WTC11 (cell line): ENCODE data around the gene RBM19.

Source experiments
- CREB1 ChIP-seq: sonication (generic); formaldehyde crosslinking; IDR thresholded peaks from 2 replicates; pipeline ENCODE4 v1.8.0; 2023; ENCODE audit warnings: mild to moderate bottlenecking, missing genetic modification reagents
- CTCF ChIP-seq: fragments of 200-600 bp; IDR thresholded peaks from 2 replicates; pipeline ENCODE4 v1.8.0; 2022; ENCODE audit warnings: antibody characterized with exemption
- ZNF416 ChIP-seq: fragments of 250-450 bp; sonication (Bioruptor Pico); IDR thresholded peaks from 2 replicates; pipeline ENCODE4 v1.9.0; 2021; ENCODE audit warnings: mild to moderate bottlenecking, inconsistent platforms

- no peak for TF ChIP-seq CTCF
- TF ChIP-seq CREB1 (CRISPR knock-in tag), result no peak
- no peak for TF ChIP-seq ZNF416
Observed at GRCh38 chr12:113929312-113929989, 36.7 kb downstream of the RBM19 start.
